Upper lobe of left lung (tissue), 4 donors: Measurements from ENCODE around the gene UNC119.

Experiments used
- EP300 ChIP-seq, 4 donors: sonication (generic); formaldehyde crosslinking; IDR thresholded peaks; one replicate each; pipeline ENCODE4 v1.5.1; 2017; ENCODE audit warnings: antibody characterized with exemption in 4 of 4, control low read depth in 2 of 4
- POLR2A ChIP-seq, 4 donors: fragments of 450-650 bp; IDR thresholded peaks; one replicate each; pipeline ENCODE4 v1.5.1; 2016 to 2017; ENCODE audit warnings: antibody characterized with exemption in 4 of 4, mild to moderate bottlenecking in 2 of 4
- TF ChIP-seq, protein P1 (sequence below), 6 experiments: fragments of 450-650 bp in 4 of 6; fragments of 200-600 bp in 2 of 6; sonication (generic) in 2 of 6; IDR thresholded peaks; one replicate each; pipeline ENCODE4 v1.5.1; 2016 to 2019; ENCODE audit warnings: antibody characterized with exemption in 6 of 6

DNA sequence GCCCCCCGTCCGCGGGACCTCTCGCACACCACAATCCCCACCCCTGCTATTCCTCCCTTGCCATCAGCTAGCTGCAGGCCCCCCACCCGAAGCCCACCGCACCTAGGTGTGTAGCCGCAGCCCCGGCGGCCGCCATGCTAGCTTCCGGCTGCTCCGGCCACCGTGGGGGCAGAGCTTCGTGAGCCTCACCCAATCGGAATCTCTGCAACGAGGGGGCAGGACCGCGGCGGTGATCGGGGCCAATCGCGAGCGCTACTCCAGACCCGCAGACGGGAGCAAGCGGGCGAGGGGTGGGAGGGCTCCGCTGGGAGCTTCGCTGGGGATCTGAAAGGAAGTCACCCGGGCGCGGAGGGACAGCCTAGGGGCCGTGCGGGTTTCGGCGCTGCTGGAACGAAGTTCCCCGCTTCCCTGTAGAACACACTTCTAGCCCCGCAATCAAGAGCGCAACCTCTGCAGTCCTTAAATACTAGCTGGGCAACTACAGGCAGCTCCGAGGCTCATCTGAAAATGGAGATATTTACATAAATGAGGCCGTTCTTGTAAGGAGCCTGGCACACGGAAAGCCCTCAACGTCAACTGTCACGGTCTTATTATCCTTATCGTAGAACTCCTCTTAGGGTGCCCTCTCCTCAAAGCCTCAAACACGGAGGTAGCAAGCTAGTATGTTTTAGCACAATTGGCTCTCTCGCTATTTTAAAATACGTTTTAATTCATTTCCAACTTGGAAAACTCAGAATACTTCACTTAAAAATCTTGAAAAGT is 19.1 kb upstream of the UNC119 start, which contains the start of gene PIGS:
- TF ChIP-seq, protein P1, sequence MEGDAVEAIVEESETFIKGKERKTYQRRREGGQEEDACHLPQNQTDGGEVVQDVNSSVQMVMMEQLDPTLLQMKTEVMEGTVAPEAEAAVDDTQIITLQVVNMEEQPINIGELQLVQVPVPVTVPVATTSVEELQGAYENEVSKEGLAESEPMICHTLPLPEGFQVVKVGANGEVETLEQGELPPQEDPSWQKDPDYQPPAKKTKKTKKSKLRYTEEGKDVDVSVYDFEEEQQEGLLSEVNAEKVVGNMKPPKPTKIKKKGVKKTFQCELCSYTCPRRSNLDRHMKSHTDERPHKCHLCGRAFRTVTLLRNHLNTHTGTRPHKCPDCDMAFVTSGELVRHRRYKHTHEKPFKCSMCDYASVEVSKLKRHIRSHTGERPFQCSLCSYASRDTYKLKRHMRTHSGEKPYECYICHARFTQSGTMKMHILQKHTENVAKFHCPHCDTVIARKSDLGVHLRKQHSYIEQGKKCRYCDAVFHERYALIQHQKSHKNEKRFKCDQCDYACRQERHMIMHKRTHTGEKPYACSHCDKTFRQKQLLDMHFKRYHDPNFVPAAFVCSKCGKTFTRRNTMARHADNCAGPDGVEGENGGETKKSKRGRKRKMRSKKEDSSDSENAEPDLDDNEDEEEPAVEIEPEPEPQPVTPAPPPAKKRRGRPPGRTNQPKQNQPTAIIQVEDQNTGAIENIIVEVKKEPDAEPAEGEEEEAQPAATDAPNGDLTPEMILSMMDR (IDR thresholded peaks at IDR 0.05): no peak
- TF ChIP-seq EP300 (IDR thresholded peaks at IDR 0.05) (no peak), POLR2A (IDR thresholded peaks at IDR 0.05) (peak in 3 of 4 donors; percentile 62 to 87 (median 83))
